HepG2 (cell line): ENCODE results near the gene NEU4. TPM values are rescaled to one million over a fixed set of nuclear protein-coding genes. Genes with fewer than 3 reads are reported as not detected.
A peak's percentile ranks its signal among the peaks of the same experiment; 100 is the strongest.

Experiments
- GATA4 ChIP-seq: sonication (generic); IDR thresholded peaks from 2 replicates; pipeline ENCODE4 v1.6.1; 2016; ENCODE audit warnings: antibody characterized with exemption, low read depth, borderline replicate concordance
- GZF1 ChIP-seq: sonication (generic); formaldehyde crosslinking; IDR thresholded peaks from 2 replicates; pipeline ENCODE4 v1.5.1; 2020; ENCODE audit warnings: mild to moderate bottlenecking, missing genetic modification reagents
- HES4 ChIP-seq: sonication (generic); formaldehyde crosslinking; IDR thresholded peaks from 2 replicates; pipeline ENCODE4 v1.9.0; 2021; ENCODE audit warnings: mild to moderate bottlenecking, missing genetic modification reagents, borderline replicate concordance
- MBNL3 ChIP-seq: fragments of 250-450 bp; sonication (Bioruptor Pico); conservative IDR thresholded peaks from 2 replicates; pipeline ENCODE4 v1.8.0; 2022; ENCODE audit warnings: mild to moderate bottlenecking, inconsistent platforms
- MYPOP ChIP-seq: sonication (generic); formaldehyde crosslinking; IDR thresholded peaks from 2 replicates; pipeline ENCODE4 v1.8.1; 2023; ENCODE audit warnings: mild to moderate bottlenecking, moderate library complexity, missing genetic modification reagents
- NFIB ChIP-seq: sonication (generic); formaldehyde crosslinking; IDR thresholded peaks from 2 replicates; pipeline ENCODE4 v1.9.0; 2021; ENCODE audit warnings: missing genetic modification reagents, mild to moderate bottlenecking, borderline replicate concordance
- NRL ChIP-seq: sonication (generic); formaldehyde crosslinking; IDR thresholded peaks from 2 replicates; pipeline ENCODE4 v1.5.0; 2020; ENCODE audit warnings: missing genetic modification reagents, mild to moderate bottlenecking, moderate library complexity, borderline replicate concordance
- POLR2AphosphoS2 ChIP-seq: IDR thresholded peaks from 2 replicates; pipeline ENCODE4 v1.6.1; 2011; ENCODE audit warnings: low read depth, low read length, improper control_type of control experiment
- PREB ChIP-seq: sonication (generic); formaldehyde crosslinking; IDR thresholded peaks from 2 replicates; pipeline ENCODE4 v1.4.0; 2020; ENCODE audit warnings: missing genetic modification reagents
- SAP130 ChIP-seq: IDR thresholded peaks from 2 replicates; pipeline ENCODE4 v1.6.1; 2016; ENCODE audit warnings: low read depth
- SNRNP70 ChIP-seq: fragments of 200-400 bp; formaldehyde crosslinking; IDR thresholded peaks from 2 replicates; pipeline ENCODE4 v1.6.1; 2017; ENCODE audit warnings: mild to moderate bottlenecking, low read depth, low read length, moderate library complexity
- ZIK1 ChIP-seq: sonication (generic); formaldehyde crosslinking; IDR thresholded peaks from 2 replicates; pipeline ENCODE4 v1.5.0; 2020; ENCODE audit warnings: mild to moderate bottlenecking, low read depth, missing genetic modification reagents, borderline replicate concordance
- ZNF20 ChIP-seq: sonication (generic); formaldehyde crosslinking; IDR thresholded peaks from 2 replicates; pipeline ENCODE4 v1.4.0; 2020; ENCODE audit warnings: mild to moderate bottlenecking, moderate library complexity, missing genetic modification reagents
- ZNF329 ChIP-seq: sonication (generic); formaldehyde crosslinking; IDR thresholded peaks from 2 replicates; pipeline ENCODE4 v1.9.0; 2021; ENCODE audit warnings: low read depth, mild to moderate bottlenecking, missing genetic modification reagents
- ZNF337 ChIP-seq: sonication (generic); formaldehyde crosslinking; IDR thresholded peaks from 2 replicates; pipeline ENCODE4 v1.5.1; 2020; ENCODE audit warnings: missing genetic modification reagents, low read depth, mild to moderate bottlenecking, borderline replicate concordance
- ZNF343 ChIP-seq: sonication (generic); formaldehyde crosslinking; IDR thresholded peaks from 2 replicates; pipeline ENCODE4 v1.4.0; 2020; ENCODE audit warnings: mild to moderate bottlenecking, missing genetic modification reagents
- ZNF430 ChIP-seq: sonication (generic); formaldehyde crosslinking; IDR thresholded peaks from 2 replicates; pipeline ENCODE4 v1.9.0; 2021; ENCODE audit warnings: mild to moderate bottlenecking, missing genetic modification reagents
- ZNF713 ChIP-seq: sonication (generic); formaldehyde crosslinking; IDR thresholded peaks from 2 replicates; pipeline ENCODE4 v1.4.0; 2020; ENCODE audit warnings: mild to moderate bottlenecking, missing genetic modification reagents
- polyA plus RNA-seq, 8 experiments: library from polyadenylated mRNA; depleted of rRNA in 3 of 8; stranded (reverse) in 7 of 8; unstranded in 1 of 8; fragments of >200 nt; fragmentation: Illumina TruSeq in 4 of 8; extraction: Trizol in 4 of 8; gene quantifications; 2 replicates each; pipeline versions ENCODE4 v1.2.1 to v1.2.3, GENCODE V29; 2011 to 2016; ENCODE audit warnings: low read depth in 4 of 8, missing spikeins in 1 of 8, mixed read lengths in 1 of 8; ENCODE audit not compliant: insufficient read depth in 1 of 8
- total RNA-seq, 5 experiments: library from RNA; depleted of rRNA; stranded (reverse); fragments of >200 nt; fragmentation: Illumina TruSeq; extraction: Trizol; gene quantifications; 2 replicates each; pipeline ENCODE4 v1.2.3, GENCODE V29; 2016; ENCODE audit warnings: low read depth in 1 of 5

The NEU4 gene
- total and polyA plus RNA-seq, 2 of the 13 experiments (the other 11 are each of a cell fraction or from before 2014, with no cell fraction given) = 53.5 to 107 TPM

- TF ChIP-seq PREB (CRISPR knock-in tag) (peak; percentile 71; the same call in 1 of the 2 replicates), ZIK1 (CRISPR knock-in tag) (no peak), SAP130 (CRISPR knock-in tag) (peak; percentile 68), HES4 (CRISPR knock-in tag) (0 out of 2 replicates have a peak, but pooled peaks have one; percentile 27), ZNF329 (peak; percentile 68; the same call in 1 of the 2 replicates), NFIB (no peak), NRL (CRISPR knock-in tag) (peak; percentile 77), ZNF713 (no peak), SNRNP70 (no peak), ZNF20 (CRISPR knock-in tag) (0 out of 2 replicates have a peak, but pooled peaks have one; percentile 32), MYPOP (CRISPR knock-in tag) (peak; percentile 36; the same call in 1 of the 2 replicates), POLR2AphosphoS2 (no peak), ZNF430 (peak; percentile 93), ZNF337 (CRISPR knock-in tag) (0 out of 2 replicates have a peak, but pooled peaks have one; percentile 55), ZNF343 (CRISPR knock-in tag) (peak; percentile 18; the same call in 1 of the 2 replicates), GATA4 (no peak), MBNL3 (CRISPR knock-in tag) (no peak), GZF1 (CRISPR knock-in tag) (0 out of 2 replicates have a peak, but pooled peaks have one; percentile 28)
Measured at GRCh38 chr2:241774419-241775222, 34.4 kb upstream of the NEU4 start (continued).
